Activated T-helper 1 cell treated with anti-CD3 and anti-CD28 coated beads, Interleukin-2, amount 50 U/mL, for 16 hours (primary cell): ENCODE results near the gene ELFN2.

Experiments
- DNase-seq, 2 donors: peaks; one replicate each; pipeline ENCODE4 v3.0.0-alpha.2; 2020; ENCODE audit warnings: low read depth in 1 of 2, low spot score in 1 of 2

The ELFN2 gene

DNA sequence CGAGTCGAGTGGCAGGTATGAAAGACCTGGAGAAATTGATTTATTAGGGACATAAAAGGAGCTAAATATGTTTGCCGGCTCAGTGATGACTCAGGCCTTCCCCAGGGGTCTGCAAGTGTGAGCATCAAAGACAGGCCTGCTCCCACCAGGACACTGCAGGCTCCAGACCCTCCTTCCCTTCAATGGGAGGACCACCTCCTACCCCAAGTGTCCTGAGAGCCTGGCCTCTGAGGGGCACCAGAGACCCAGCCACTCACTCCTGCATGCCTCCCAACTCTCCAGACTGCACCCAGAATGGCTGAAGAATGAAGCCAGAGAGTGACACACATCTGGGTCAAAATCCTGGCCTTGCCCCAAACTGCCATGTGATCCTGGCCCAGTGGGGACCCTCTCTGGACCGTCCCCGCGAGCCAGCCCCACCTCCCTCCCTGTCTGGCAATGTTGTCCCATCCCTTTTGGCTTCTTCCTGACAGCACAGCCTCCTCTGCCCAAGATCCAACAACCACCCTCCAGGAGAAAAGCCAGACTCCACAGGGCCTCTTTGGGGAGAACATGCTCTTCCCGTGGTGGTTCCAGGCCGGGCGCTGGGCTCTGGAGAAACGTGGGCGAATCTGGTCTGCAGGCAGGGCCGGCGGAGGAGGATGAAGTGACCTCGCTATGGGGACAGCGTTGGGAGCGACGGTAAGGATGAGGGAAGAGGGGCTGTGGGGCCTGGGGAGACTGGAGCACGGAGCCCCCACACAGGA is 108.7 kb downstream of the ELFN2 start:
- no peak for DNase-seq
